T follicular helper cell (primary cell): Measurements from ENCODE around the gene MAN1A2.

Experiments used
- DNase-seq: peaks from one replicate; pipeline ENCODE4 v3.0.0-alpha.2; 2020; ENCODE audit warnings: low read depth

MAN1A2 gene

DNA sequence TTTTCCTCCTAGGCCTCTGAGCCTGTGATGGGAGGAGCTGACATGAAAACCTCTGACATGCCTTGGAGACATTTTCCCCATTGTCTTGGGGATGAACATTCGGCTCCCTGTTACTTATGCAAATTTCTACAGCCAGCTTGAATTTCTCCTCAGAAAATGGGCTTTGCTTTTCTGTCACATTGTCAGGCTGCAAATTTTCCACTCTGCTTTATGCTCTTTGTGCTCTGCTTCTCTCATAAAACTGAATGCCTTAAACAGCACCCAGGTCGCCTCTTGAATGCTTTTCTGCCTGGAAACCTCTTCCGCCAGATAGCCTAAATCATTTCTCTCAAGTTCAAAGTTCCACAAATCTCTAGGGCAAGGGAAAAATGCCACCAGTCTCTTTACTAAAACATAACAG lies 191.9 kb downstream of the MAN1A2 start:
- no peak for DNase-seq

DNA sequence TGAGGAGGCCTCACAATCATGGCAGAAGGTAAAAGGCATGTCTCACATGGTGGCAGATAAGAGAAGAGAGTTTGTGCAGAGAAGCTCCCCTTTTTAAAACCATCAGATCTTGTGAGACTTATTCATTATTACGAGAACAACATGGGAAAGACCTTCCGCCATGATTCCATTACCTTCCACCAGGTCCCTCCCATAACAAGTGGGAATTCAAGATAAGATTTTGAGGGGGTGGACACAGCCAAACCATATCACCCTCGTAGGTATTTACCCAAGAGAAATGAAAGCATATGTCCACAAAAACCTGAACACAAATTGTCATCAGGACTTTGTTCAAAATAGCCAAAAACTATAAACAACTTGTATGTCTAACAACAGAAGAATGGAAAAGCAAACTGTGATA lies 192.7 kb downstream of the MAN1A2 start:
- DNase-seq = no peak

- DNase-seq = no peak
These were observed 193.8 kb downstream of the MAN1A2 start for GRCh38 chr1:117561071-117561470.

GRCh38 chr1:117561551-117561950 lies 194.3 kb downstream of the MAN1A2 start:
- no peak for DNase-seq

GRCh38 chr1:117562581-117563491 lies 195.6 kb downstream of the MAN1A2 start:
- DNase-seq = no peak

DNA sequence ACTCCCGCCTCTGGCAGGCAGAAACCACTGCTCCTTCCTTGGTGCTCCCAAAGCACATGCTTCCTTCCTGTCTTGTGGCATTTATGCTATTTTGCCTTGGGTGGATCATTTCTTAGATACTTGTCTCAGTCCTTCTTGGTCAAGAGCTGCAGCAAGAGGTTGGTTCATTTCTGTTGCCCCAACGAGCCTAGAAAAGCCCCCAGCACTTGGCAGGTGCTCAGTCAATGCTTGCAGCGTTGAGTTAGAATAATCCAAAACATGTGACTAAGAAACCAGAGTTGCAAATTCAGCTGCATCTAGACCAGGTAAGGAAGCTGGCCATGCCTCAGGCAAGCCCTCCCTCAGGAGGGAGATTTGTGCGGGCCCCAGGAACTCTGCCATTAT lies 196.2 kb downstream of the MAN1A2 start:
- no peak for DNase-seq

DNA sequence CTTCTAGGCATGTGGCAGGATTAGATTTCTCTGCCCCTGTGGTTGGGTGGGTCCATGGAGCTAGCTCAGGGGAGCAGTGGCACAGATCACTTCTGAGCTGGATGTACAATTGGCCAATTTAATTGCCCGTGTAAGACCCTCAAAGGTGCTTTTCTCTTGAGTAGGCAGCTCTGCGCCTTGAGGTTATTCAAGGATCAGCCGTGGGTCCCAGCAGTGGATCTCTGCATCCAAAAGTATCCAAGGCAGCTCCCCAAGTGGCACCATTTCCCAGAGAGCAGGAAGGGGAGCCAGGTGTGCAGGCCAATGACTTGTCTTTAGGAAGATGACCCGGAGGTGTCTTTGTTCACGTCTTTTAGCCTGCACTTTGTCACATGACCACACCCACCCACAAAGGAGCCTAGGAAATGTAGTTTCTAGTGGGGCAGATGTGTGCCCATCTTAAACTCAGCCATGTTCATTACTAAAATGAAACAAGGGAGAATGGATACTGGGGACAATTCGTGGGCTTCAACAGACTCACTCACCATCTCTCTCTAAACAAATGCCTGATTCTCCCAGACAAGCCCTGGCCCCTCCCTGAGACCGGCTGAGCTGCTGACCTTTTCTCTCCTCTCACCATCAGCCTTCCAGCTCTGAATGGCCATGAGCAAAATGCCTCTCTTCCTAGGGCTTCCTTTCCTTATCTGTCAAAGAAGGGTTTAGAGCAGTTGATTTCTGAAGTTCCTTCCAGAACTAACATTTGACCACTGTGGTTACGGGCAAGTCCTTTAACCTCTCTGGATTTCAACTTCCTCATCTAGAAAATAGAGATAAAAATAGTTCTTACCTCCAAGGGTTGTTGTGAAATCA lies 197.2 kb downstream of the MAN1A2 start:
- DNase-seq = no peak

DNA sequence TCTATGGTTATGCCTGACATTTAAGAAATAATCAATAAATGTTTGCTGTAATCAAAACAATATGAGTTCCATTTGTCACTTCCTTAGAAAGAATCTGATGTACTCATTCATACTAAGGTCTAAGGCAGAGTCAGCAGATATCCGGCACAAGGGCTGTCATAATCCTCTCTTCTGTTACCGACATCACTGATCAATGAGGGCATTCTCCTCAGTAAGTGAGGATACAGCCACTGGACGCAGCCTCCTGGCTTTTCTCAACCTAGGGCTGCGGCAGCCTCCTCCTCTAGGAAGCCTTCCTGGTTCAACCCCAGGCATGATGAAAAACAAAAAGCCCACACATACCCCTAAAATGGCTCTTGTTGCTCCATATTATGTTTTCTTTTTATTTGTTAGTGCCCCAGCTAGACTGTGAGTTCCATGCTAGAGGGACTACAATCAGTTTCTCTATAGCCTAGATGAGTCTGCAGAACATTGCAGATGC lies 197.9 kb downstream of the MAN1A2 start:
- DNase-seq = no peak

- no peak for DNase-seq
These were observed 198.7 kb downstream of the MAN1A2 start for GRCh38 chr1:117565745-117566455.

- DNase-seq = no peak
These were observed 199.3 kb downstream of the MAN1A2 start for GRCh38 chr1:117566556-117566955.

DNA sequence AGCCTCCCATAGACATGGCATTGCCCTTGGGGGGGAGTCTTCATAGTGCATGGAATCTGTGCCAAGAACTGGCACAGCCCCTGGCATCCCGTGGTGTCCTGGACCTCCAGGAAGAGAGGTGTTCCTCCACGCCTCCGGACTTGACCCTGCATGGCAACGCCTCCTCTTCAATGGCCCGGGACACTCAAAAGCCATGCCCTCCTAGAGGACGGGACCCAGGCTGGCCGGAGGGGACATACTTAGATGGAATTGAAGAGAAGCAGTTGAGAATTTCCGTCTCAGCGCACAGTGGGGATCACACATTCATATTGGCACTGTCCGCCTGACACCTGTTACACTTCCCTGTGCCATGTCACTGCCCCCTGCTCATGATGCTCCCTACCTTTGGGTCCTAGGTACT lies 200.2 kb downstream of the MAN1A2 start:
- no peak for DNase-seq

DNA sequence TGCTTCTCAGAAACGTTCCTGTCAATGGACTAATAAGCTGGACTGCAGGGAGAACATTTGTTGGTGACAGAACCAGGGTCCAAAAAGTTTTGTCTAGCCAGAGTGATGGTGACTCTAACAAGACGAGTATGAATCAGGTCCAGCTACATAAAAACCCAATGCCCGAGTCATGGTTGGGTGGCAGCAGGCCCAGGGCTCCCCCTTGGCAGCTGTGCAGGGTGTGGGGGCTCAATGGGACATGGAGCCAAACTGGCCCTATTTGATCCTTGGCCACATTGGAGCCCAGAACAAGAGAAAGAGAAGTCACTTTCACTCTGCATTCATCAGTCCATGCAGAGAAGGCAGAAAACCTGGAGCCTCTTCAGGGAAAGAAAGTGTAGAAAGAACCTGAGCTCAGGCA lies 200.7 kb downstream of the MAN1A2 start:
- no peak for DNase-seq

GRCh38 chr1:117568999-117569398 lies 201.8 kb downstream of the MAN1A2 start:
- DNase-seq = no peak

GRCh38 chr1:117569856-117570255 lies 202.6 kb downstream of the MAN1A2 start:
- no peak for DNase-seq

DNA sequence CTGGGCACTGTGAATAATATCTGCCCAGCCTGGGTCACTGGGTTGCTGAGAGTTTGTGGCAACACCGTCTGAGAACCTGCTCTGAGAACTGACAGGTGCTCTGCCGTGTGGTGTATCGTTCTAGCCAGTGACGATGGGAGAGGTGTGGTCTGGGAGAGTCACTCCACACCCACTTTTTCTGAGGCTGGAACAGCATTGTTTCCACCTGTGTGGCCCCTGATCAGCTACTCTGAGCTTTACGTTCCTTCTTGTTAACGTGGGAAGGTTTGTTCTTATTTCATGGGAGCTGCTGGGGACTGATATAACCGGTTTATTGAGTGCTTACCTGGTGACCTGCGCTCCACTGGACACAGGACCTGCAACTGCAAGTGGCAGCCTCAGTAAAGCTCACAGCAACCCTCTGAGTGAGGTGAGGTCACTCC lies 203.8 kb downstream of the MAN1A2 start:
- DNase-seq = no peak

- no peak for DNase-seq
These were observed 204.2 kb downstream of the MAN1A2 start for GRCh38 chr1:117571496-117571895.

DNA sequence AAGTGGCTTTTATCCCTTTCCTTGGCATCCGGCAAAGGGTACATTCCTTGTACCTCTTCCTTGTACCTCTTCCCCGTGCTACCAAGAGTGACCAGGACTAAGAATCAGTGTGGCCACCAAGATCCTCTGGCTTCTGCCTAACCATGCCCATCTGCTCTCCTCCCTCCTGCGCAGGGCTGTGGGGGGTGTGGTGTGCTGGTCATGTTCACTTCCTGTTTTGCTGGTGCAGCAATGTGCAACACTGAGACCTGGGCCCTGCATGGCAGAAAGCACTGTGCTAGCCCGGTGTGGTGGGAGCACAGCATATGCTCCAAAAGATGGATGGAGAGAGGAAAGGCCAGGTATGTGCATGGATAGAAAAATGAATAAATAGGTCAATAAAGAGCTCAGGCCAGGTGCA lies 205.3 kb downstream of the MAN1A2 start:
- DNase-seq = no peak

GRCh38 chr1:117573386-117574023 lies 206.3 kb downstream of the MAN1A2 start:
- no peak for DNase-seq

GRCh38 chr1:117574161-117574835 lies 207.0 kb downstream of the MAN1A2 start:
- no peak for DNase-seq

DNA sequence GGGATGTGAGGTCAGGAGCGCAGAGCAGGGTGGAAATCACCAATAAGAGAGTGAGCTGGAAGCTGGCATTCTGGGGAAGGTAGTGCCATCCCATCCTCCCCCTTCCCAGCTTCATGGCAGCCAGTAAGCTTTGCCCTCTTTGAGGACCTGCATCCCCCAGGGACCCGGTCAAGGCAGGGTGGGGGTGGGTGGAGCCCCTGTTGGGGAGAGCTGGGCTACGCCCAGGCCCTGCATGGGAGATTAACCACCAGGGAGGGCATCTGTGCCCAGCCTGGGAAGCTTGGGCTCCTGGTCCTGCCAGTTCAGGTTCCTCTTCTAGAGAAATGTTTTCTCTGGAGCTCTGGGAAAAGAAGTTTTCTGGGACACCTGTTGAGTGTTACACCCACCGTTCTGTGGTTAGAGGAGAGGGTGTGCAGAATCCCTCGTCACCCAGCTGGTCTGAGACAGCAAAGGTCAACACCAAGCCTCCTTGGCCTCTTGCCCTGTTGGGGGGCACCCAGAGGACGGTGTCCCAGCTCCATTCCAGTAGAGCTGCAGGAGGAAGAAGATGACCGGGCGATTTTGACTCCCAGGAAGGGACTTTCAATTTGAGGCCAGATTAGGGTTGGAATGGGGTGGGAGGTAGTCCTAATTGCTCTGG lies 208.5 kb downstream of the MAN1A2 start:
- no peak for DNase-seq

DNA sequence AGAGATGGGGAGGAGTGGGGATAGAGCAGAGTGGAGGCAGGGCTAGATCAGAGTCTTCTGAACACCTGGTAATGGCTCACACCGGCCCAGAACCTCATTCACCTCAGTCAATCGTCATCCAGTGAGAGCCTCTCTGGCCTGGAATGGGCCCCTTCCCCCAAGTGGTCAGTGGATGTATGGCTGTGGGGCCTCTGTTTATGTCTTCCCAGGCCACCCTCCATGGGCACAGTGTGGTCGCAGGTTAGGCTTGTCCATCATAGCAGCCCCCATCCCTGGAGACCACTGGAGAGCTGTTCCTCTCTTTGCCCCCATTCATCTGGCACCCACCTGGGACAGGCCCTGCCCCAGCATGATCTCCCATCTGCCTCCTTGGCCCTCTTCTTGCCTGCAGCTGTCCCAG lies 209.0 kb downstream of the MAN1A2 start:
- no peak for DNase-seq
